Measurements from ENCODE around the gene ADARB2. TPM values are rescaled to one million over a fixed set of nuclear protein-coding genes. Genes with fewer than 3 reads are reported as not detected.

Gene ADARB2
- total and polyA plus RNA-seq, 3 experiments from 2014 or later: not detected

DNA sequence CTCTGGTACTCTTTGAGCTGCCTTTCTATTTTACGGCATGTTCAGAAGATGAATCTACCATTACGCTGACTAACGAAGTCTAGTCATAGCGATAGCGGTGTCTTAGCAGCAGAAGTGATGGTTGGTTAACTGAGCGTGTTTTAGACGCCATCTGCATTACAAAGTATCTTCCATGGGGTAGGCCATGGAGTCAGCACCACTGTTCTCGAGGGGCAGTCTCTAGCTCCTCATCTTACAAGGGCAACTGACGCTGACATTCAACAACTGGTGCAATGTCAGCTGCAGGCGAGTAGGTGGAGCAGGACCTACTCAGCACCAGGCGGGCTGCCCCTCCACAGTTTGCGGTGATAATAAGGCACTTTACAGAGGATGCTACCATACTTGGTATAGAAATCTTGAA, 88.7 kb downstream of the ADARB2 start:
- Mint-ChIP-seq H3K27me3 (peaks cover 0 to 7% of the 10 kb centered on the region in 2 donors), H3K4me3 (no peak overlapping the region), H3K27ac (no peak overlapping the region), H3K36me3 (no peaks in the 10 kb centered on the region), H3K4me1 (no peaks in the 10 kb centered on the region), H3K9me3 (peaks cover 0 to 2% (median 0%) of the 10 kb centered on the region in 5 donors)
- H3K4me1 ChIP-seq (ENCODE audit: insufficient read depth, low read length): no peaks in the 10 kb centered on the region
- H3K36me3 ChIP-seq (ENCODE audit: insufficient read depth, low read length): no peaks in the 10 kb centered on the region
- no peaks in the 10 kb centered on the region for H3K9me3 ChIP-seq (ENCODE audit: low read length)
- POLR2A ChIA-PET: no interaction called here
- DNase-seq: no peak
- CTCF ChIA-PET: no interaction called here
- no peak overlapping the region for H3K27ac ChIP-seq (ENCODE audit: low read depth, low read length)
- no peak overlapping the region for H3K4me3 ChIP-seq (ENCODE audit: low read length)
- no peaks in the 10 kb centered on the region for H3K27me3 ChIP-seq (ENCODE audit: insufficient read depth, low read length, poor library complexity, severe bottlenecking)

GRCh38 chr10:1646332-1646731, 91.0 kb downstream of the ADARB2 start:
- Histone ChIP-seq H3K27me3 (ENCODE audit: insufficient read depth, low read length, poor library complexity, severe bottlenecking) (no peaks in the 10 kb centered on the region), H3K4me3 (ENCODE audit: low read length) (no peak overlapping the region), H3K27ac (ENCODE audit: low read depth, low read length) (no peak overlapping the region), H3K36me3 (ENCODE audit: insufficient read depth, low read length) (no peaks in the 10 kb centered on the region), H3K9me3 (ENCODE audit: low read length) (no peaks in the 10 kb centered on the region), H3K4me1 (ENCODE audit: insufficient read depth, low read length) (no peaks in the 10 kb centered on the region)
- DNase-seq: no peak
- Mint-ChIP-seq H3K4me3 (no peak overlapping the region), H3K36me3 (no peaks in the 10 kb centered on the region), H3K27me3 (peaks cover 0 to 10% of the 10 kb centered on the region in 2 donors), H3K27ac (no peak overlapping the region), H3K4me1 (no peaks in the 10 kb centered on the region), H3K9me3 (peaks cover 0 to 4% (median 0%) of the 10 kb centered on the region in 5 donors)
- POLR2A ChIA-PET: no interaction called here
- CTCF ChIA-PET: no interaction called here

- no peaks in the 10 kb centered on the region for H3K4me1 ChIP-seq (ENCODE audit: insufficient read depth, low read length)
- DNase-seq: no peak
- H3K27me3 ChIP-seq (ENCODE audit: insufficient read depth, low read length, poor library complexity, severe bottlenecking): no peaks in the 10 kb centered on the region
- H3K36me3 ChIP-seq (ENCODE audit: insufficient read depth, low read length): no peaks in the 10 kb centered on the region
- ChIA-PET CTCF (no interaction called here), POLR2A (no interaction called here)
- H3K4me3 ChIP-seq (ENCODE audit: low read length): no peak overlapping the region
- Mint-ChIP-seq H3K36me3 (no peaks in the 10 kb centered on the region), H3K9me3 (peaks cover 0 to 4% (median 0%) of the 10 kb centered on the region in 5 donors), H3K4me3 (no peak overlapping the region), H3K4me1 (no peaks in the 10 kb centered on the region), H3K27me3 (peaks cover 0 to 10% of the 10 kb centered on the region in 2 donors), H3K27ac (no peak overlapping the region)
- H3K27ac ChIP-seq (ENCODE audit: low read depth, low read length): no peak overlapping the region
- no peaks in the 10 kb centered on the region for H3K9me3 ChIP-seq (ENCODE audit: low read length)
Measured at GRCh38 chr10:1645896-1646295, 91.4 kb downstream of the ADARB2 start.

DNA sequence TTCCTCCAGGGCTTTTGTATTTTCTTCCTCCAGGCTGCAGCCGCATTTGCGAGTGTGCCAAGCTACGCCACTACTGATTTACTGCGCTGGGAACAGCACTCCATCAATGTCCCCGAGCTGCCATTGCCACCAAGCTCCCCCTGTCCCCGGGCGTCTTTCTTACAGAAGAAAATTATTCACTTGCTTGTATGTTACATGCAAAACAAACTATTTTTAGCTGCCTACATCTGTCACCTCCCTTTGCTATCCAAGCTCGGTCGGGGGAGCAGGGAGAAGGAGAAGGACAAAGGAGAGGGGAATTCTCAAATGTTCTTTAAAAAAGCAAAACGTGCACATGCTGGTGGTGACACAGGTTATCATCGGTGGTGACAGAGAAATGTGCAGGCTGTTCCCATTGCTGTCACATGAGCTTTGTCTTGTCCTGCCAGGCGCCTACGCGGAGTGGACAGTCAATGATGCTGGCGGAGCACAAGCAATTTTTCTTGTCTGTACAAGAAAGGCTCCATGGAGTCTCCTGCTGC, 93.1 kb downstream of the ADARB2 start:
- Histone ChIP-seq H3K4me1 (ENCODE audit: insufficient read depth, low read length) (no peaks in the 10 kb centered on the region), H3K36me3 (ENCODE audit: insufficient read depth, low read length) (no peaks in the 10 kb centered on the region), H3K27me3 (ENCODE audit: insufficient read depth, low read length, poor library complexity, severe bottlenecking) (no peaks in the 10 kb centered on the region), H3K27ac (ENCODE audit: low read depth, low read length) (no peak overlapping the region), H3K9me3 (ENCODE audit: low read length) (no peaks in the 10 kb centered on the region), H3K4me3 (ENCODE audit: low read length) (no peak overlapping the region)
- no peak overlapping the region for H3K4me3 Mint-ChIP-seq
- H3K9me3 Mint-ChIP-seq: peaks cover 0 to 4% (median 0%) of the 10 kb centered on the region in 5 donors
- peaks cover 0 to 10% of the 10 kb centered on the region in 2 donors for H3K27me3 Mint-ChIP-seq
- POLR2A ChIA-PET: no interaction called here
- CTCF ChIA-PET: no interaction called here
- DNase-seq: no peak
- H3K4me1 Mint-ChIP-seq: no peaks in the 10 kb centered on the region
- H3K36me3 Mint-ChIP-seq: no peaks in the 10 kb centered on the region
- H3K27ac Mint-ChIP-seq: peak overlapping the region in 1 of 8 donors; percentile 33

- H3K9me3 Mint-ChIP-seq: peaks cover 0 to 4% (median 0%) of the 10 kb centered on the region in 5 donors
- no peak overlapping the region for H3K4me3 Mint-ChIP-seq
- no peak overlapping the region for H3K4me3 ChIP-seq (ENCODE audit: low read length)
- H3K27ac ChIP-seq (ENCODE audit: low read depth, low read length): no peak overlapping the region
- H3K4me1 ChIP-seq (ENCODE audit: insufficient read depth, low read length): no peaks in the 10 kb centered on the region
- ChIA-PET CTCF (no interaction called here), POLR2A (no interaction called here)
- H3K4me1 Mint-ChIP-seq: no peaks in the 10 kb centered on the region
- H3K36me3 ChIP-seq (ENCODE audit: insufficient read depth, low read length): no peaks in the 10 kb centered on the region
- no peaks in the 10 kb centered on the region for H3K36me3 Mint-ChIP-seq
- no peak for DNase-seq
- no peaks in the 10 kb centered on the region for H3K27me3 ChIP-seq (ENCODE audit: insufficient read depth, low read length, poor library complexity, severe bottlenecking)
- no peaks in the 10 kb centered on the region for H3K9me3 ChIP-seq (ENCODE audit: low read length)
- H3K27ac Mint-ChIP-seq: no peak overlapping the region
- H3K27me3 Mint-ChIP-seq: peaks cover 0 to 10% of the 10 kb centered on the region in 2 donors
Measured at GRCh38 chr10:1643908-1644179, 93.5 kb downstream of the ADARB2 start.

DNA sequence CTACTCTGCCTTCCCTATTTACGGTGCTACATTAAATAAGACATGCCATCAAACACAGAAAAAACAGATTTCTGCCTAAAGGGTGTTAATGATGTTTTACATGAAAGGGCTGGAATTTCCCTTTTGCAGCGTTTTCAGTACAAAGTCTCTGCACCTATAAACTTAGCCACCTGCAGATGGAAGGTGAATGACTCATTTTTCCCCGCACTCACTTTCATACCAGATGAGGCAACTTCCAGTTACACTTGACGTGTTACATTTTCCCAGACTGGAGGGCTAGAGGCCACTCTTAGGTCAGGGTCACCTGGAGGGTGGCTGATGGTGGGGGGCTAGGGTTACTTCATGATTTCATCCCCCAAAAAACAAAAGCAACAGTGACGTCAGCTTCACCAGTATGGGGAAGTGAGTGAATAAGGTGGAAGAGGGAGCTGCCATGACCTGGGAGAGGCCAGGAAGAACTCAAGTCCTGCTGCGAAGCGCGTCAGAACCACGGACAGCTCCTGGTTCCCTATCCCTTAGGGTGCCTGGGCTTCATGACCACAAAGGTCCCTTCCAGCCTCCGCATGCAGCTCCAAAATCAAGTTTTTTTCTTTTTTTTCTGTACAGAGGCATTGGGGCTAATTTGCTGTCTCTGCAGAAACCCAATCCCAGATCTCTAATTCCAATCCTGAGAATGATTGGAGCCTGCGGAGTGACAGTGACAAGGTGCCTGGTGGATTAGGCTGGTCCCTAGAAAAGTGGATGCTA, 94.0 kb downstream of the ADARB2 start:
- Mint-ChIP-seq H3K4me3 (no peak overlapping the region), H3K9me3 (peaks cover 0 to 4% (median 0%) of the 10 kb centered on the region in 5 donors), H3K4me1 (no peaks in the 10 kb centered on the region), H3K27me3 (peaks cover 0 to 10% of the 10 kb centered on the region in 2 donors), H3K36me3 (no peaks in the 10 kb centered on the region), H3K27ac (no peak overlapping the region)
- H3K27ac ChIP-seq (ENCODE audit: low read depth, low read length): no peak overlapping the region
- CTCF ChIA-PET: no interaction called here
- DNase-seq: no peak
- H3K4me1 ChIP-seq (ENCODE audit: insufficient read depth, low read length): no peaks in the 10 kb centered on the region
- no peaks in the 10 kb centered on the region for H3K36me3 ChIP-seq (ENCODE audit: insufficient read depth, low read length)
- H3K9me3 ChIP-seq (ENCODE audit: low read length): no peaks in the 10 kb centered on the region
- H3K27me3 ChIP-seq (ENCODE audit: insufficient read depth, low read length, poor library complexity, severe bottlenecking): no peaks in the 10 kb centered on the region
- POLR2A ChIA-PET: no interaction called here
- no peak overlapping the region for H3K4me3 ChIP-seq (ENCODE audit: low read length)

- peaks cover 0 to 4% (median 0%) of the 10 kb centered on the region in 5 donors for H3K9me3 Mint-ChIP-seq
- no peak overlapping the region for H3K4me3 ChIP-seq (ENCODE audit: low read length)
- no peaks in the 10 kb centered on the region for H3K4me1 Mint-ChIP-seq
- H3K27me3 ChIP-seq (ENCODE audit: insufficient read depth, low read length, poor library complexity, severe bottlenecking): no peaks in the 10 kb centered on the region
- H3K4me1 ChIP-seq (ENCODE audit: insufficient read depth, low read length): no peaks in the 10 kb centered on the region
- DNase-seq: no peak
- H3K27ac Mint-ChIP-seq: no peak overlapping the region
- no peaks in the 10 kb centered on the region for H3K36me3 Mint-ChIP-seq
- H3K27me3 Mint-ChIP-seq: peaks cover 0 to 10% of the 10 kb centered on the region in 2 donors
- H3K9me3 ChIP-seq (ENCODE audit: low read length): no peaks in the 10 kb centered on the region
- H3K27ac ChIP-seq (ENCODE audit: low read depth, low read length): no peak overlapping the region
- ChIA-PET CTCF (no interaction called here), POLR2A (no interaction called here)
- no peak overlapping the region for H3K4me3 Mint-ChIP-seq
- no peaks in the 10 kb centered on the region for H3K36me3 ChIP-seq (ENCODE audit: insufficient read depth, low read length)
Measured at GRCh38 chr10:1642600-1643160, 94.6 kb downstream of the ADARB2 start.

- Mint-ChIP-seq H3K27me3 (peaks cover 0 to 10% of the 10 kb centered on the region in 2 donors), H3K9me3 (peaks cover 0 to 4% (median 0%) of the 10 kb centered on the region in 5 donors), H3K4me3 (no peak overlapping the region), H3K36me3 (no peaks in the 10 kb centered on the region), H3K27ac (no peak overlapping the region), H3K4me1 (no peaks in the 10 kb centered on the region)
- DNase-seq: no peak
- Histone ChIP-seq H3K27ac (ENCODE audit: low read depth, low read length) (no peak overlapping the region), H3K27me3 (ENCODE audit: insufficient read depth, low read length, poor library complexity, severe bottlenecking) (no peaks in the 10 kb centered on the region), H3K9me3 (ENCODE audit: low read length) (no peaks in the 10 kb centered on the region), H3K36me3 (ENCODE audit: insufficient read depth, low read length) (no peaks in the 10 kb centered on the region), H3K4me3 (ENCODE audit: low read length) (no peak overlapping the region), H3K4me1 (ENCODE audit: insufficient read depth, low read length) (no peaks in the 10 kb centered on the region)
- ChIA-PET CTCF (no interaction called here), POLR2A (no interaction called here)
Measured at GRCh38 chr10:1641402-1641801, 95.9 kb downstream of the ADARB2 start.
